ENCODE measurements around the gene TSPAN31.

TSPAN31 gene

GRCh38 chr12:57793920-57794319 is 49.1 kb downstream of the TSPAN31 start:
- DNase-seq (ENCODE audit: low read depth) = no peak

- no peak for DNase-seq (ENCODE audit: low read depth)
Measured at GRCh38 chr12:57795354-57795753, 50.5 kb downstream of the TSPAN31 start.

DNA sequence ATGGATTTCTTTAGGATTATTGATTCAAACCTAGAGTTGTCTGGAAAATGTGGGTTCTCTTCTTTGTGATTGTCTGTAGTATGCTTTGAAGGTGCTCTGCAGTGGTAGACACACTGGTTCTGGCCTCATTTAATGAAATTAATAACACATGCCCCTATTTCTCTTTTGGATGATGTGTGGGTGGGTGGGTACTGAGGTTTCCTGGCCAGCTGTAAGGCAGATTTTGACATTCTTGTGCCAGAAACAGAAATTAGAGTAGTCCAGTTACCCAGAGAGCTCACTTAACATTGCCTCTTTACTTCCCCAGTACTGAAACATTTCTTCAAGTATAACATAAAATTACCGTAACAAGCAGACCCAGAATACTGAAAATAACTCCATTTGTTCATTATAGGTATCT is 52.2 kb downstream of the TSPAN31 start:
- DNase-seq (ENCODE audit: low read depth) = no peak

DNA sequence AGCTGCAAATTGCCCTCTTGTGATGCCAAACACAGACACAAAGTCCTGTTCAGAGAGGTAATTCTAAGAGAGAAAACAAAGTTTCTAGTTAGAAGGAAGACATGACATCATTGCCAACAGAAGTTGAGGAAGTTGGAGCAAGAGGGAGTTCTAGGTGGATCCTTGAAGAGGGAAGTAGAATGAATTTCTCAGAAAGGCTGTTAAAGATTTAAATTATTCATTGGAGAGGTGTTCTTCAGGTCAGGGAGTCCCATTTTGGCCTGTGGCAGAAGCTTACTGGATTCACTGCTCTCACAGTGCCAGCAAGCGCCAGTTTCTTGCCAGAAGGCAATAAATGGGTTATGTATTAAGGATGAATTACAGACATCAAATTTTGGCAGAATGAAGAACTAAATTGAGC is 53.1 kb downstream of the TSPAN31 start:
- no peak for DNase-seq (ENCODE audit: low read depth)

Measured in T-helper 22 cell (primary cell).